Astrocyte (in vitro differentiated cells and primary cell): ENCODE data around the gene NFAT5.

Experiments
- CTCF ChIP-seq: IDR thresholded peaks from 2 replicates; pipeline ENCODE4 v1.5.1; 2011; ENCODE audit warnings: low read depth, mild to moderate bottlenecking, inconsistent platforms, low read length, moderate library complexity; ENCODE audit not compliant: insufficient read depth
- EZH2 ChIP-seq: IDR thresholded peaks from 2 replicates; pipeline ENCODE4 v1.6.1; 2012; ENCODE audit warnings: mild to moderate bottlenecking, low read length, inconsistent platforms; ENCODE audit not compliant: insufficient read depth

- no peak for TF ChIP-seq CTCF
- TF ChIP-seq EZH2, result no peak
Observed at GRCh38 chr16:69691980-69692911, 126.5 kb downstream of the NFAT5 start.
